CD4-positive, alpha-beta T cell treated with Interleukin-1 beta for 1 hour (primary cell): ENCODE data around the gene ATP10A.
"Not testable (repeated sequence)": the region's sequence is repeated elsewhere in the genome, so short reads cannot be mapped to it uniquely, and the experiment has no call there.

Experiments used
- DNase-seq, 2 donors: peaks; one replicate each; pipeline ENCODE4 v3.0.0-alpha.2; 2020 to 2022

The ATP10A gene

DNA sequence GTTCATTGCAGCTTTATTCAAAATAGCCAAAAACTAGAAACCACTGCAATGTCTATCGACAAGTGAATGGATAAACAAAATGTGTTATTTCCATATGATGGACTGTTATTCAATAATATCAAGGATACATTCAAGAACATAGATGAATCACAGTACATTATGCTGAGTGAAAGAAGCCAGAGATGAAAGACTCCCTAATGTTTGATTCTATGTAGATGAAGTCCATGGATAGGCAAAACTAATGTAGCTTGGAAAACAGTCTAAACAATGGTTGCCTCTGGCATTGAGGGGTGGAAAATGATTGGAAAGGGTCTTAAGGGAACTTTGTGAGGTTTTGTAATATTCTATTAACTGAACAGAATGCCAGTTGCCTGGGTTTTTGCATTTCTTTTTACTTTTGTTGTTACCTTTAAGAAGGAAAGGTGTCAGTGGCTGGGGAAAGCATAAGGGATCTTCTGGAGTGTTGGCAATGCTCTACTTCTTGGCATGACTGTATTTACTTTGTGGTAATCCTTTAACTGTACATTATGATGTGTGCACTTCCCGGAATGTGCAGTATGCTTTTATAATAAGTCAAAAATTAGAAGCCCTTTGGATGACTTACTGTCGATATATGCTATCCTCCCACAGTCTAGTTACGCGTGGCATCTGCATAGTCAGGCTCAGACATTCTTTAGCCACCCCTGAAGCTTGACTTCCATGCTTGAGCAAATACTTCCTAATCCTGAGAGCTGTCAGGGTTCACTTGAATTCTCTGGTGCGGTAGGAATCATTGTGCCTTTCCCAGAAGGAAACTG lies 20.5 kb upstream of the ATP10A start:
- DNase-seq = no peak

DNA sequence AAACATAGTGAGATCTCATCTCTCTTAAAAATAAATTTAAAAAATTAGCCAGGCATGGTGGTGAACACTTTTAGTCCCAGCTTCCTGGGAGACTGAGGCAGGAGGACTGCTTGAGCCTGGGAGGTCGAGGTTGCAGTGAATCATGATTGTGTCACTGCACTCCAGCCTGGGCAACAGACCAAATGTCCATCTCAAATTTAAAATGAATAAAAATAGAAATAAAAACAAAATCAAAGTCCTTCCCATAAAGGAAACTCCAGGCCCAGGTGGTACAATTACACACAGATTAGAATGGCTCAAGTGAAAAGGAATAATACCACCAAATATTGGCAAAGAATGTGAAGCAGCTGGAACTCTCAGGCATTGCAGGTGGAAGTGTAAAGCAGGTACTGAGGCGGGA lies 19.3 kb upstream of the ATP10A start:
- DNase-seq = no peak

DNA sequence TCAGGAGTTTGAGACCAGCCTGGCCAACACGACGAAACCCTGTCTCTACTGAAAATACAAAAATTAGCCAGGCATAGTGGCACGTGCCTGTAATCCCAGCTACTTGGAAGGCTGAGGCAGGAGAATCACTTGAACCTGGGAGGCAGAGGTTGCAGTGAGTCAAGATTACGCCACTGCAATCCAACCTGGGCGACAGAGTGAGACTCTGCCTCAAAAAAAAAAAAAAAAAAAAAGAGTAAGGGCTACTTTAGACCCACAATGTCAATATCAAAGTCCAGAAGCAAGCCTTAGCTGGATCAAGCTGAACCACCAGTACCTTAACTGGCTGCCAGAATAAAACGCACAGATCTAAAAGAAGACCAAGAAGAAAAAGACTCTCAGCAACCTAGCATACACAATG lies 17.8 kb upstream of the ATP10A start:
- not testable (repeated sequence) for DNase-seq

DNA sequence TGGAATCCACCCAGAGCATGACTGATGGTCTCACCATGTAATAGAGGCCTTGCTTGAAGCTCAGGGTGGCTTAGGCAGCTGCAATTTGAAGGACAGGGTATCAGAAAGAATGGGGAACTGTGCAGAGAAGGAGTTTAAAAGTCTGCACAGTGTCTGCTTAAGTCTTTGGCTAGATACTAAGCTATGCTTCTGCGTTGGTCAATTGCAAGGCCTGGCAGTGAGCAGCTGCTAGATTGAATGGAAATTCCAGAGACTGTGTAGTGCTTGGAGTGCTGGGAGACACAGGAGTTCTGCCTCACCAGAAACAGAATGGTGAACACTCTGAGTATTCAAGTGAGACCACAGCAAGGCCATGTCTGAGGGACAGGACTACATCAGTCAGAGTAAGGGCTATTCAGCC lies 17.3 kb upstream of the ATP10A start:
- DNase-seq = no peak

DNA sequence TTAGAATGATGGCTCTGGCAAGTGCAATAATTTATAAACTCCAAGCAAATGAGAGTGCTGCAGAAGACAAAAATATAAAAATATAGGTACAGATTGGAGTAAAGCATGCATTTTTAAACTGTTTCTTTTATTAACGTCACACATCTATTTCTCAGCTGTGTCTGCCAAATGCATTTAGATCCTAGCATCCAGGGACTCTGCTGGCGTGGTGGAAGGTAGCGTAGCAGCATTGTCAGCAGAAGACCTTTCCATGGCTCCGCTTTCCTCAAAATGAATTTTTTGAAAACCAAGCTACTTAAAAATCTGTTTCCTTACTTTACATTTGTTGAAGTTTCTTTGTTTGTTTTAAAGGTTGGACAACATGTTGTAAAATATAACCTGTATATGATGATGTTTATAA lies 16.3 kb upstream of the ATP10A start:
- DNase-seq = no peak

DNA sequence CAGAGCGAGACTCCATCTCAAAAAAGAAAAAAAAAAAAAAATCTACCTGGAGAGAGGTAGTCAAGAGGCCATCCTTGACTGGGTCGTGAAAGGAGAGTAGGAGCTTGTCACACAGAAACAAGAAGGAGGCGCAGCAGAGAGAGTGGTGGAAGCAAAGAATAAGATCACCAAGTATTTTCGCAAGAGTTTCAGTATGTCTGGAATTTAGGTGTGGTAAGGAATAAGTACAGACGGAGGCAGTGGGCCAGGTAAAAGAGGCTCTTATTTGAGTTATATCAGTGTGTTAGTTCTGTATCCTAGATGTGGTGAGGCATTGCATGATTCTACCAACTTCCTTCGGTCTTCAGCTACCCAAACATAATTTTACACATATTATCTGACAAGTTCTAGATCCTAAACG lies 14.6 kb upstream of the ATP10A start:
- DNase-seq = no peak

DNA sequence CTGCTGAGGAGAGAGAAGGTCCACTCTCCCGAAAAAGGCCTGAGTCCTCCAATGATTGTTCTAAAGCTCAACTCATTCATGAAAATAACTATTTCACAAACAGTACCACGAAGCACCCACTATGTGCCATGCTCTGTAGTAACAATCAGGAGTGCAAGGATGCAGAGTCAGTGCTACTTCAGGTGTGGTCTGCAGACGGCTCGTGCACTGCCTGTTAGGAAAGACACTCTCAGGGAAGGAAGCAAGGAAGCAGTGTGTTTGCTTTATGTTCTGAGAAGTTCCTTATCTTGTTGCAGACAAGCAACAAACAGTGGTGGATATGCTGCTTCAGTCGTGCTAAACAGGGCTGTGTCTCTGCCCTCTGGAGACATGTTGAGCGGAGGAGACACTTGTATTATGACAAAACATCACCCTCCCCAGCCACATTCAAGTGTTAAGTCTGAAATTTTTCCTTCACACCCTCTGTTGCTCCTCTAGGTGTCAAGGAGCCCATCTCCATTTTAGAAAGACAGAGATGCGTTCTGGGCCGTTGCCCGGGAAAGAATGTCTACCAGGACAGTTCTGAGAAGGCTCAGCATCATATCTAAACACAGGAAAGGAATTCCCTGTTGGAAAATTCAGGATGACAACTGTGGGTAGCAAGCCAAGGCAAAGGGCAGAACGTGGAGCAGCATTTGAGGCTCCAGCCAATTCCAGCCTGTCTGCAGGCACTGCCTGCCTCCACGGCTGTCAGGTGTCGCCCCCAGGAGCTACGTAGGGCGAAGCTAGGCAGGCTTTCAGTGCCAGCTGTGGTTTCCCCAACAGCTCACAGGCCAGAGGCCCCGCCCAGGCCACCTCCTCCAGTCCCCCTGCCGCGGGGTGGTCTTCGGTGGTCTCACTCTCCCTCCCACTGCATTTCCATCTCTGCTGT lies 13.4 kb upstream of the ATP10A start:
- no peak for DNase-seq

DNA sequence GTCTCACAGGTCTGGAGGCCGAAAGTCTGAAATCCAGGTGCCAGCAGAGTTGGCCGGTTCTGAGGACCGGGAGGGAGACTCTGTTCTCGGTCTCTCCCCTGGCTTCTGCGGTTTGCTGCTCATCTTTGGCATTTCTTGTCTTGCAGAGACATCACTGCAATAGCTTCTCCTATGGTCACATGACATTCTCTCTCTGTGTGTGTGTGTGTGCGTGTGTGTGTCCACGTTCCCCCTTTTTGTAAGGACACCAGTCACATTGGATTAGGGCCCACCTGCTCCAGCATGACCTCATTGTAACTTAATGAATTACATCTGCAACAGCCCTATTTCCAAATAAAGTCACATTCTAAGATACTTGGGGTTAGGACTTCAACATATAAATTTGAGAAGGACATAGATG lies 12.4 kb upstream of the ATP10A start:
- DNase-seq = no peak

DNA sequence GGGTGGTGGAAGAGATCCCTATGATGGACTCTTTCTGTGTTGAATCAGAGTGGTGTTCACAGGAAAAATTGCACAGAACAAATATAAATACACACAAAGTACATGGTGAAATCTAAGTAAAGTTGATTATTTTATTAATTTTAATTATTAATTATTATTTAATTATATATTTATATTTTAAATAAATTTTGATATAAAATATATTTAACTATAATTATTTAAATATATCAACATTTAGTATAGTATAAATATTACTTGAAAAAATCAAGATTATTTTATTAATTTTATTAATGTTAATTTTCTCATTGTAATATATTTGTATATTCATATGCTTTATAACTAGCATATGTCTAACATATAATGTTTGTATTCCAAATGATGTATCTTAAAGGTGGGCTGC lies 11.3 kb upstream of the ATP10A start:
- no peak for DNase-seq

DNA sequence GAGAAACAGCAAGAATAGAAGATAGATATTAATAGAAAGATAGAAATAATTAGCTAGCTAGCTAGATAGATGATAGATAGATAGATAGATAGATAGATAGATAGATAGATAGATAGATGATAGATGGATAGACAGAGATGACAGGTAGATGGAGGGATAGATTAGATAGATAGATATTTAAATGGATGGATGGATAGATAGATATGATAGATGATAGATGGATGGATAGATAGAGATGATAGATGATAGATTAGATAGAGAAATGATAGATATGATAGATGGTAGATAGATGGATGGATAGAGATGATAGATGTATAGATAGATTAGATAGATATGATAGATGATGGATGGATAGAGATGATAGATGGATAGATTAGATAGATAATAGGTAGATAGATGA lies 8.3 kb upstream of the ATP10A start:
- DNase-seq = no peak

DNA sequence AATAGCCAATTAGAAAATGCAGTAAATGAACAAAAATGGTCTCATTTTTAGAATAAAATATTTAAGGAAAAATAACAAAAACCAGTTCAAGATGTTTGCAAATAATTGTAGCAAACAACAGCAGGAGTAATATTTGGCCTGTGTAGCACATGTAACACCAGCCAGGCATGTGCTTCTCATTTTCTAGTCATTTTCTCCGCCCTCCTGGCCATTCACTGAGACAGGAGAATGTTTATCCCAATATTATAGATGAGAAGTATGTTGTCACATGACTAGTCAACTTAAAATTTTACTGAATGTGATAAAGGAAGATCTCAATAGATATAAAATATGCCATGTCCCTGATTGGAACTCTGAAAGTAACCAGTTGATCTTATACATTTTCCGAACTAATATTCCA lies 7.8 kb upstream of the ATP10A start:
- DNase-seq = no peak

DNA sequence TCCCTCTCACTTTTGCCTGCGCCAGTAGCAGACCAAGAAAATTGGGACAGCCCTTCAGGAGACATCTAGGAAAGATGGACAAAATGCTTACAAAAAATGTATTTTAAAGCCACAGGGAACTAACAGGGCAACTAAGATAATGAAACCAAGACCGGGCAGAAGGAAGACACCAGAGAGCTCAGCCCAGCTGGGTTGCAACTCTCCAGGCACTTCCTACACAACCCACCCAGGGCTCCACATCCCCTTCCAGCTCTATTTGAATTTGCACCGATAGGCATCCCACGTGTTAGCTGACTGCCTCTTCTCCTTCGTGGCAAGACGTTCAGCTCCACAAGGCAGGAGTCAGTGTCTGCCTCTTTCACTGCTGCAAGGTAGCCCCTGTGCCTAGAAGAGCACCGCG lies 6.6 kb upstream of the ATP10A start:
- DNase-seq = no peak

DNA sequence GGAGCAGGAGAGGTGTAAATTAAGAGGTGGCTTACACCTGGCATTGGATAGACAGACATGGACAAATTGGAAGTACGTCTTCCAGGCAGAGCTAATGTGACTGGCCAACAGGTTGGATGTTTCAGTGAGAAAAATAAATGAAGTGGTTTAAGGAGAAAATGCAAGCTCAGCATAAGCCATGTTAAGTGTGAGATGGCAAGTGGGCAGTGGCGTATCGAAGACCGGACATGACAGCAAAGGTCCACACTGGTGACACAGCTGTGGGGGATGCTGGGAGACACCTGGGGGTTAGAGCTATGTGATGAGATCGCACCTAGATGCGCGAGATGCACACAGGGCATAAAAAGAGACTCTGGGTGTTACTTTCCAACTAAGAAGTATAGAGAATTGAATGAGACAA lies 3.7 kb upstream of the ATP10A start:
- DNase-seq = no peak

DNA sequence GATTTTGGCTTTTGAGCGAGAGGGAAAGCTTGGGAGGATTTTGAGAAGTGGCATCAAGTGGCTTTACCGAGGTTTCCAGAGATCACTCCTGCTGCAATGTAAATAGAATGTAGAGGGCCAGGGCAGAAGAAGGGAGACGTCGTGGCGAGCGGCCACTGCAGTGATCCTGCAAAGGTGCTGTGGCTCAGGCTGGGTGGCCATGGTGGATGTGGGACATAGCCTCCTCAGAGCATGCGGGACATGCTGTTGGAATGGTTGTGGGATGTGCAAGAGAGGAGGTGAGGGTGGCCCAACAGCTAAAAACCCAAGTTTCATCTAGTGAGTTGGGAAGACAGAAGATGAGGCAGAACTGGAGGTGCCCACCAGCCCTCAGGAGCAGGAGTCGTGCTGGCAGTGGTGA lies 3.1 kb upstream of the ATP10A start:
- DNase-seq = no peak

DNA sequence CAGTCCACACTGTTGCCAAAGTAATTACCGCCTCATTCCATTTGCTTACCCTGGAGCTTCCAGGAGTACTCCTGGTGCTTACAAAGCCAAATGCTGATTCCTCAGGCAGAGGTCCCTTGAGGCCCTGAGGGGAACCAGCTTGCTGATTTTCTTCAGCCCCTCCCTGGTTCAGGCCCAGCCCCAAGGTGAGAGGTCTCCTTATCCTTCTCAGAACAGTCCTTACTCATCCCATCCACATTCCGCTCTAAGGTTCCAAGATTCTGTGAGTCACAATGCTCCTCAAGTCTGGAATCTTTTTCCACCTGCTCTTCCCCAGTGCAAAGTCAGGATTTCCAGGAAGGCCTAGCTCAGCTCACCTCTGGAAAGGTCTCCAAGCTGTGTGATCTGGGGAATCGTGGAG lies 1.8 kb upstream of the ATP10A start:
- DNase-seq = no peak

DNA sequence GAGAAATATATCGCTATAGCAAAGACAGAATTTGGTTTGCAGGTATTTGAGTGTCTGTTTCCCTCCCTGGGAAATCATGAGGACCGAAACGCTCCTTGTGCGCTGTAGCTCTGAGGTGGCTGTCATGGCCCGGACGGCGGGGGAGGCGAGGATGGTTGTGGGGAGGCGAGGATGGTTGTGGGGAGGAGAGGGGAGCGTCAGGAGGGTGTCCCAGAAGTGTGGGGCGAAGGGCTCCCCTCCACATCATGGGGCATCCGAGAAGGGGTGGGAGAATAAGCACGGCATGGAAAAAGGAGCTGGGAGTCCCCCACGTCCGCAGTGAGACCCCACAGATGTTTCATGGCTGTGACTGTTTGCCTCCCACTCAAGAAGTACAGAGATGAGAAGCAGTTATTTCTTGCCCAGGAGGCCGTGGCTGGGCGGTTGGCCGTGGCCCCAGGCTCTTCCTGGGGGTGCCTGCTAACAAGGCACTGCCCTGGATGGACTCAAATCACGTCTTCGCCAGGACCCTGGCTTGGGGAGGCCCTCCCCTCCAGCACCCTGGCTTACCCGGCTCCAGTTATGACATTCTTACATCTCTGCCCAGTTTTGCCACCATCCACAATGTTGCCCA lies 947 bp upstream of the ATP10A start:
- no peak for DNase-seq

DNA sequence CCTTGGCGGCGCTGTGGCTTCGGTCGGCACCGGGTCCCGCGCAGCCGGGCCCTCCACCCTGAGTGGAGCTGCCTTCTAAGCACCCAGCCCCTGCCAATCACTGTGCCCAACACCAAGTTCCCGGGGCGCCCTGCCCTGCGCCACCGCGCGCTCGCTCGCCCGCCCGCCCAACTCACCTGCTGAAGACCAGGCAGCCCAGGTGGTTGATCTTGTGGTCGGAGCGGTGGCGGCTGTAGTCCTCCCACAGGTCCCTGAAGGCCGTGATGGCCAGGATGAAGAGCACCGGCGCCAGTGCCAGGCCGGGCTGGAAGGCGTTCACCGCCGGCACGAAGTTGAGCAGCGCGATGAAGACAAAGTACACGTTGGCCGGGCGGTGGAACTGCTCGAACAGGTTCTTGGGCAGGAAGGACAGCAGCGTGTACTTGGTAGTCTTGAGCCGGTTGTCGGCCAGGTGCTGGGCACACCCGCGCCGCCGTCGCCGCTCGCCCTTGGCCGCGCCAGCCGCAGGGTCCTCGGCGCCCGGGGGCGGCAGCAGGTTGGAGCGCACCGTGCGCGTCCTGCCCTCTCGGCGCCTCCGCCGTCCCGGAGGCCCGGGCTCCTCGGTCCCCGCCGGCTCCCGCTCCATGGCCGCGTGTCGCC lies 536 bp downstream of the ATP10A start:
- DNase-seq = peak; percentile 54 to 58

DNA sequence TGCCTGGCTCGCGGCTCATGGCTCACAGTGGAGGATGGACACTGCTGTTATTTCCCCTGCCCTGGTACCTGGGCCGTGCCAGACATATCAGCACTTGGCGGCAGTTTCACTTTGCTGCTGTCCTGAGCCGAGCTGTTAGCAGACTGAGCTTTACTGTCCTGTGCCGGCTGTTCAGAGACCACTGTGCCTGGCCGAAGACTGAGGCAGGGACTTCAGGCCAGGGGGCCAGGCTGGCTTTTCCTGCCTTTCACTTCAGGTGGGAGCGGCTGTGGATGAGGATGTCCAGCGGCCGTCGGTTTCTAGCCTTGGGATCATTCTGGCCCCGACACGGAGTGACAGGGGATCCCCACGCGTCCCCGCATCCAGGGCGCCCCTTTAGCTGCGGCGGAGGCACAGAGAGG lies 1.1 kb downstream of the ATP10A start:
- no peak for DNase-seq

DNA sequence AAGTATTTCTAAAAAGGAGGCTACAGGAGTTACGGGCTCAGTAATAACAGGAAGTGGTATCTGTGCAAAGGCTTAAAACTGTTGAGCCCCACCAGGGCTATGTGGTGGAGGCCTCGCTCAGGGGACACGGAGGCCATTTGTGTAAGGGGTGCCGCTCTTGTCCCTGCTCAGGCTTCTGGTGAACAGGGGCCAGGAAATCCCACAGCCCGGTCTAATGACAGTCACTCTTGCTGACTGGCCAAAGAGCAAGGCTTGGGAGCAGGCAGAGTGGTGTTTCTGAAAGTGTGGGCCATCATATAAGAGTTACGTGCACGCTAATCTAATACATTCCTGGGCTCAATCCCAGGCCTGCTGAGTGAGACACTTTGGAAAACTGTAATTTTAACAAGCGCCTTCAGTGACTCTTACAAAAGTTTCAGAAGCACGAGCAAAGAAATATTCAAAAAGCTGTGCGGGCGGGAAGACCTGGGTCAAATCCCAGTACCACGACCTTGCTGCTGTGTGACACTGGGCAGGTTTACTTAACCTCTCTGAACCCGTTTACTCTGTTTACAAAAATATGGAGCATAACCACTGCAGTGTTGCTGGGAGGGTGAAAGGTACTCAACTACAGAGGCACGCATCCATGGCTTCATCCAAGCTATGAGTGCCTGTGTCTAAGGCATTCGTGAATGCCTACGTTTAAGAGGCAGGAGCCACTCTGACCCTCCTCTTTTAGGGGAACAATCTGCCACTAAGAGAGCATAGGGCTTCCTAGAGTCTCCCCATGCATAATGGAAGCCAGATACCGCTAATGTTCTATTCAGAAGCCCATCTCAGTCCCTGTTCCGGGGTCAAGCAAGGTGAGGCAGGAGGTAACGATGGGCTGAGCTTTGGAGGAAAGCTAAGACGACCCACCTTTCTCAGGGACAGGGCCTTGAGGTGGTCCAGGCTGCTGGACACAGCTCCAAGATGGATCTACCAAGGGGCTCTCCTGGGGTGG lies 2.0 kb downstream of the ATP10A start:
- peak; percentile 38 to 45 for DNase-seq

DNA sequence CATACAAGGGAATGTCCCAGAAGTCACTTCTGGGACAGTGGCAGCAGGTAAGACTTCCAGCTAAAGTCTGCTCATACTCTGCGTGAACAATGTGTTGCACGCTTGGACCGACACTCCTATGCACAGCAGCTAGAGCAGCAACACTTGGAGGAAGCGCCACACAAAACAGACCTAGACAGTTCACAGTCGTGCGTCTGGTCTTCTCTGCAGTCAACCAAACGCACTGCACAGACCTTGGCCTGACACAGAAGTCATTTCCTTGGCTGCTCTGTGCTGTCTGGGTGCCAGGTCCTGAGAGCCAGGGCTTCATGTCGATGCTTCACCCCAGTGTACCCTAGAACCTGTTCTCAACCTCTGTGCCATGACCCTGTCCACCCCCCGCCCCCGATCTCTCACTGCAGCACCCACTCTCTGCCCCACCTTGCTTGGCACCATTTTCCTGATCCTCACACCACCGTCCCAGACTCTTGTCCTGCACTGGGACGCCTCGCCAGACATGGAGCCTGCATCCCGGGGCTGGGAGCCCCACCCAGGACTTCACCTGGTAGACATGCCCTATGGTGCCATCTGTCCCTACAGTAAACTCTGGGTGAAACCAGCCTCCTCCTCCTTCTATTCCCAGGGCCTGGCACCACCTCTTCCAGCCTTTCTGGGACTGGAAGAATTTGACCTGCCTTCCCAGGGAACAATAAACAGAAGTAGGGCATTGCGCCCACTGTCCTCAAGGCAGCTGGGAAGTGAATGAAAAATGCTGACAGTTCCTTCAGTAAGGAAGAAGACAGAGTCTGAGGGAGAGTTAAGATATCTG lies 3.1 kb downstream of the ATP10A start:
- peak; percentile 43 to 47 for DNase-seq
